ENCODE results near the gene CASZ1. TPM values are rescaled to one million over a fixed set of nuclear protein-coding genes. Genes with fewer than 3 reads are reported as not detected.

Gene CASZ1
- total and polyA plus RNA-seq, 2 donors (not counting 3 experiments of a cell fraction or from before 2014, with no cell fraction given), result 1.5 to 5.2 TPM

- ChIA-PET POLR2A (no interaction called here), CTCF (interaction anchor here (1.5 kb wide), 1 partner anchor 157 kb away, joined by 3 read pairs; no protein-coding TSS in a partner anchor)
- intact Hi-C loops (cut with micrococcal nuclease) (no loop called here), dilution Hi-C loops (cut with MboI; ENCODE audit: extremely low pct_ligation_motif_present, low sequenced_read_pairs) (no loop called here)
- Histone ChIP-seq H3K36me3 (ENCODE audit: control insufficient read depth in 2 of 2, extremely low read depth in 1 of 2, insufficient read depth in 2 of 2, low read length in 2 of 2) (no peaks in the 10 kb centered on the region), H3K27me3 (ENCODE audit: control insufficient read depth in 2 of 2, insufficient read depth in 2 of 2, low read length in 2 of 2) (no peaks in the 10 kb centered on the region), H4K20me1 (replicated peaks; ENCODE audit: control insufficient read depth, extremely low read depth, insufficient read depth, low read length) (no peaks in the 10 kb centered on the region), H3K4me2 (ENCODE audit: insufficient read depth, low read length) (no peak overlapping the region), H3K79me2 (ENCODE audit: control insufficient read depth, insufficient read depth, low read length) (no peaks in the 10 kb centered on the region), H3K9me3 (replicated peaks; ENCODE audit: control insufficient read depth, insufficient read depth, low read length) (no peaks in the 10 kb centered on the region), H3K9ac (replicated peaks; ENCODE audit: extremely low read depth, insufficient read depth, low read length) (no peak overlapping the region), H3K4me1 (ENCODE audit: control insufficient read depth, extremely low read depth, insufficient read depth, low read length) (no peaks in the 10 kb centered on the region), H2AFZ (ENCODE audit: low read depth, low read length) (no peak overlapping the region), H3K27ac (ENCODE audit: insufficient read depth, low read depth, low read length) (no peak overlapping the region), H3K4me3 (replicated peaks in 1 of 3; ENCODE audit: insufficient read depth in 1 of 3, low read depth in 1 of 3, low read length in 3 of 3) (no peak overlapping the region), H3K9me1 (replicated peaks; ENCODE audit: control insufficient read depth, extremely low read depth, insufficient read depth, low read length) (no peaks in the 10 kb centered on the region)
- TF ChIP-seq POLR2A (IDR thresholded peaks at IDR 0.05; ENCODE audit: low read depth, low read length) (no peak), JUN (IDR thresholded peaks at IDR 0.05; ENCODE audit: borderline replicate concordance, insufficient read depth, insufficient read length, low read depth) (no peak), GATA2 (IDR thresholded peaks at IDR 0.05; ENCODE audit: insufficient read depth, insufficient read length, low read depth, low read length) (no peak), EZH2 (IDR thresholded peaks at IDR 0.05; ENCODE audit: borderline replicate concordance, low read depth, low read length, severe bottlenecking) (no peak), FOS (IDR thresholded peaks at IDR 0.05; ENCODE audit: borderline replicate concordance, insufficient read depth, low read length) (no peak), POLR2AphosphoS5 (IDR thresholded peaks at IDR 0.05; ENCODE audit: insufficient read depth, low read depth, low read length) (no peak), CTCF (IDR thresholded peaks at IDR 0.05; ENCODE audit: extremely low read depth in 1 of 2, insufficient read depth in 1 of 2, low read depth in 1 of 2, low read length in 2 of 2) (no peak)
- FAIRE-seq, result no peak
- no peak for DNase-seq (ENCODE audit: low read depth, low spot score)
- BruUV-seq (replicated peaks), result no TSS peak
Measured at GRCh38 chr1:10710489-10710888, 86.0 kb downstream of the CASZ1 start.
